ENCODE data around the gene ATP1B4.

Gene ATP1B4

DNA sequence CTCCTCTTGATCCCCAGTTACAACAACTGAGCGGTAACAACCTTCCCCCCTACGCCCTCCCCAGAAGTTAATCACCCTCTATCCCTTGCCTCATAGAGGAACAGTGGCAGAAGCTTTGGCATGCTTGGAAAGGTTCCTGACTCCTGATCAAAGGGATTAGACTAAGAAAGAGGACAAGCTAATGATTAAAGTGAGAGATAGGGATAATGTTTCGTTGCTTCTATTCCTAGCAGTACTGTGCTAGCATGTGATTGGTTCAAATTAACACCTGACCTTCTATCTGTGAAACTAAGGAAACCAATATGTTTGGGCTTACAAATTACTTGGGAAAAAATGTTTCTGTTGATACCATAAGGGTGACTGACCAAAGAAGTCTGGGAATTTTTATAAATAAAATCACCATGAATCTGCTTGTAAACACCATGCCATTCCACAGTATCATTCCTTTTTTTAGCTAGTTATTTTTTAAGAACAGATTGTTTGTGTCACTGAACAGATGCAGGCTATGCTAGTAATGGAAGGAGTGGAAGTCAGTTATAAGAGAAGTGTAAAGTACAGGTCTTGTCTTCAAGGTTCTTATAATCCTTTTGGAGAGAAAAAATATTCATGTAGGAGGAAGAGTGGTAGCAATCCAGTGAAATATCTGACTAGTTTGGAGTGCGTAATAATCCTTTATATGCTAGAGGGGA is 11.3 kb upstream of the ATP1B4 start:
- H4K8ac ChIP-seq (ENCODE audit: low read depth, low read length), result no peak overlapping the region

GRCh38 chrX:120356084-120356483 is 5.8 kb upstream of the ATP1B4 start:
- Histone ChIP-seq H3K23ac (ENCODE audit: low read depth, low read length, poor library complexity) (no peak overlapping the region), H3K4ac (ENCODE audit: low read length) (no peak overlapping the region), H4K91ac (ENCODE audit: low read depth, low read length, poor library complexity) (no peak overlapping the region), H3K79me1 (ENCODE audit: low read depth, low read length) (no peaks in the 10 kb centered on the region), H2BK120ac (ENCODE audit: low read depth, low read length) (no peak overlapping the region), H3K36me3 (replicated peaks in 1 of 2; ENCODE audit: control insufficient read depth in 2 of 2, insufficient read depth in 2 of 2, low read length in 2 of 2) (no peaks in the 10 kb centered on the region), H3K27me3 (ENCODE audit: control insufficient read depth in 3 of 3, insufficient read depth in 3 of 3, low read depth in 1 of 3, low read length in 3 of 3) (peaks cover 0 to 18% (median 0%) of the 10 kb centered on the region in 3 experiments), H3K9ac (ENCODE audit: low read depth, low read length, poor library complexity) (no peak overlapping the region), H2AFZ (ENCODE audit: low read length) (no peak overlapping the region), H3K14ac (ENCODE audit: low read length) (no peak overlapping the region), H3K18ac (ENCODE audit: low read length) (no peak overlapping the region), H2BK5ac (ENCODE audit: low read length) (no peak overlapping the region), H4K8ac (ENCODE audit: low read depth, low read length) (no peak overlapping the region), H3K4me1 (ENCODE audit: control insufficient read depth in 2 of 2, insufficient read depth in 1 of 2, low read depth in 1 of 2, low read length in 2 of 2) (peaks cover 0 to 16% of the 10 kb centered on the region in 2 donors), H2BK15ac (ENCODE audit: low read length) (no peak overlapping the region), H2AK5ac (ENCODE audit: low read depth, low read length) (no peak overlapping the region), H2BK12ac (ENCODE audit: low read length) (no peak overlapping the region), H3K4me2 (ENCODE audit: insufficient read depth, low read length, poor library complexity, severe bottlenecking) (no peak overlapping the region), H3K27ac (replicated peaks; ENCODE audit: low read length) (no peak overlapping the region), H3K9me3 (replicated peaks in 1 of 2; ENCODE audit: control insufficient read depth in 2 of 2, insufficient read depth in 1 of 2, low read depth in 1 of 2, low read length in 2 of 2) (no peaks in the 10 kb centered on the region), H3K4me3 (ENCODE audit: low read length in 2 of 2) (no peak overlapping the region)
- WGBS, 2 donors (ENCODE audit: extremely low coverage in 2 of 2, insufficient read length in 2 of 2, insufficient replicate concordance in 1 of 2), result no CpG with 5 or more reads among the region's 3 CpGs
- no peak for DNase-seq (ENCODE audit: low spot score)

More for the DNA sequence above, 11.3 kb upstream of the ATP1B4 start:
- Histone ChIP-seq H3K27ac (replicated peaks; ENCODE audit: low read length) (no peak overlapping the region), H3K4me2 (ENCODE audit: insufficient read depth, low read length, poor library complexity, severe bottlenecking) (no peak overlapping the region), H2BK120ac (ENCODE audit: low read depth, low read length) (no peak overlapping the region), H3K4me1 (ENCODE audit: control insufficient read depth in 2 of 2, insufficient read depth in 1 of 2, low read depth in 1 of 2, low read length in 2 of 2) (no peaks in the 10 kb centered on the region), H3K18ac (ENCODE audit: low read length) (no peak overlapping the region), H2BK15ac (ENCODE audit: low read length) (no peak overlapping the region), H2BK12ac (ENCODE audit: low read length) (no peak overlapping the region), H3K9ac (ENCODE audit: low read depth, low read length, poor library complexity) (no peak overlapping the region), H2BK5ac (ENCODE audit: low read length) (no peak overlapping the region), H3K14ac (ENCODE audit: low read length) (no peak overlapping the region), H3K79me1 (ENCODE audit: low read depth, low read length) (no peaks in the 10 kb centered on the region), H3K27me3 (ENCODE audit: control insufficient read depth in 3 of 3, insufficient read depth in 3 of 3, low read depth in 1 of 3, low read length in 3 of 3) (peaks cover 0 to 12% (median 0%) of the 10 kb centered on the region in 3 experiments), H4K91ac (ENCODE audit: low read depth, low read length, poor library complexity) (no peak overlapping the region), H2AK5ac (ENCODE audit: low read depth, low read length) (no peak overlapping the region), H2AFZ (ENCODE audit: low read length) (no peak overlapping the region), H3K36me3 (replicated peaks in 1 of 2; ENCODE audit: control insufficient read depth in 2 of 2, insufficient read depth in 2 of 2, low read length in 2 of 2) (no peaks in the 10 kb centered on the region), H3K4ac (ENCODE audit: low read length) (no peak overlapping the region), H3K23ac (ENCODE audit: low read depth, low read length, poor library complexity) (no peak overlapping the region), H3K9me3 (replicated peaks in 1 of 2; ENCODE audit: control insufficient read depth in 2 of 2, insufficient read depth in 1 of 2, low read depth in 1 of 2, low read length in 2 of 2) (no peaks in the 10 kb centered on the region), H3K4me3 (ENCODE audit: low read length in 2 of 2) (no peak overlapping the region)
- no peak for DNase-seq (ENCODE audit: low spot score)
- no CpG with 5 or more reads among the region's 4 CpGs for WGBS, 2 donors (ENCODE audit: extremely low coverage in 2 of 2, insufficient read length in 2 of 2, insufficient replicate concordance in 1 of 2)

DNA sequence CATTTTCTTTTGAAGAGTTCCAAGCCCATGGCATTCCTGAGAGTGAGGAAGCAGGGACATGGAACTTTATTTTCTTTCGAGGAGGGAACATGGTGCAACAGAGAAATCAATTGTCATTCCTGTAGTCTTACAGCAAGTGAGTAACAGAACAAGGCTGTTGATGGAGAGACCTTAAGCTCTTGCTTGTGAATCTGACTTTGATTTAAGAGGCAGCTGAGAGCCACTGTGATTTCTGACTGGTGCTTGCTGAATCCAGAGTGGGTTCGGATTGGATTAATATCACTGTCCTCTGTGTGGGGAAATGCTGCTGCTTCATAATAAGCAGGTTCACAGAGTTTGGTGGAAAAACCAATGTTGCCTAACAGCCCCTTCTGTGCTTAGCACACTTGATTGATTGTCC is 4.7 kb upstream of the ATP1B4 start:
- Histone ChIP-seq H3K18ac (ENCODE audit: low read length) (no peak overlapping the region), H4K8ac (ENCODE audit: low read depth, low read length) (no peak overlapping the region), H3K4me1 (ENCODE audit: control insufficient read depth in 2 of 2, insufficient read depth in 1 of 2, low read depth in 1 of 2, low read length in 2 of 2) (peaks cover 0 to 16% of the 10 kb centered on the region in 2 donors)

DNA sequence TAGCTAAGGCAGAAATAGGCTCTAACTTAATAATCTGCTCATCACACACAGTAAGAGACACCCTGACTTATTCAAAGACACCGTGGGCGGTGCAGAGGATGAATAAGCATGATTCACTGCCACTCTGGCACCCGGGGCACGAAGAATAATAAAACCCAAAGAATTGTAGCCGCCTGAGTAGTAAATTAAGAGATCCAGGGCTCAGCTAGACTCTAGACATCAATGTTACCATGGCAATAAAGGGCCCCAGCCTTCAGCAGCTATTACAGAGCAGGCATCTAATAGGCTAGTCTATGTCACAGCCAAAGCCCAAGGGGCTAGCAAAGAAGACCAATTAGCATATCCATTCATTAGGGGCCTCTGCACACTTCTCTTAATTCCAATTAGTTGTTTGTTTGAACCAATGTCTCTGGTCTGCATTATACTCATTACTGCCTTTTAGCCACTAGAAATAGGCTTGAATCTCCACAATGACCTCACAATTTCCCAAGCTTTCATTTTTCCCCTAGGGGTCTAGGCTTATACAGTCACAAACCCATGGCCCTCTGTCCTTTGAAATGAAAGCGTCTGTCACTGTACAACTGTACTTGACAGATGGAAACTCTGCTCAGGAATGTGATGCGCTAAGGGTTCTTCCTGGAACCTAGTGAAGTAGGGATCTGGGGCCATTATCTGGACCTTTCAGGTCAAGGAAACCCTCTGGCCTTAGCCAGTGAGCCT is 3.0 kb upstream of the ATP1B4 start:
- H3K9ac ChIP-seq (ENCODE audit: low read depth, low read length, poor library complexity), result no peak overlapping the region
- H2BK120ac ChIP-seq (ENCODE audit: low read depth, low read length), result no peak overlapping the region
- H3K9me3 ChIP-seq (replicated peaks in 1 of 2; ENCODE audit: control insufficient read depth in 2 of 2, insufficient read depth in 1 of 2, low read depth in 1 of 2, low read length in 2 of 2), result no peaks in the 10 kb centered on the region
- no peaks in the 10 kb centered on the region for H3K36me3 ChIP-seq (replicated peaks in 1 of 2; ENCODE audit: control insufficient read depth in 2 of 2, insufficient read depth in 2 of 2, low read length in 2 of 2)
- no peak overlapping the region for H3K23ac ChIP-seq (ENCODE audit: low read depth, low read length, poor library complexity)
- no peak overlapping the region for H4K91ac ChIP-seq (ENCODE audit: low read depth, low read length, poor library complexity)
- peaks cover 0 to 10% (median 0%) of the 10 kb centered on the region in 3 experiments for H3K27me3 ChIP-seq (ENCODE audit: control insufficient read depth in 3 of 3, insufficient read depth in 3 of 3, low read depth in 1 of 3, low read length in 3 of 3)
- peaks cover 0 to 16% of the 10 kb centered on the region in 2 donors for H3K4me1 ChIP-seq (ENCODE audit: control insufficient read depth in 2 of 2, insufficient read depth in 1 of 2, low read depth in 1 of 2, low read length in 2 of 2)
- H3K4ac ChIP-seq (ENCODE audit: low read length), result no peak overlapping the region
- H3K4me2 ChIP-seq (ENCODE audit: insufficient read depth, low read length, poor library complexity, severe bottlenecking), result no peak overlapping the region
- H3K27ac ChIP-seq (replicated peaks; ENCODE audit: low read length), result no peak overlapping the region
- no peak overlapping the region for H2BK15ac ChIP-seq (ENCODE audit: low read length)
- no peak overlapping the region for H2BK12ac ChIP-seq (ENCODE audit: low read length)
- no peak for DNase-seq (ENCODE audit: low spot score)
- no peak overlapping the region for H2AFZ ChIP-seq (ENCODE audit: low read length)
- no peaks in the 10 kb centered on the region for H3K79me1 ChIP-seq (ENCODE audit: low read depth, low read length)
- H4K8ac ChIP-seq (ENCODE audit: low read depth, low read length), result no peak overlapping the region
- H3K14ac ChIP-seq (ENCODE audit: low read length), result no peak overlapping the region
- H3K4me3 ChIP-seq (ENCODE audit: low read length in 2 of 2), result no peak overlapping the region
- H3K18ac ChIP-seq (ENCODE audit: low read length), result no peak overlapping the region
- no peak overlapping the region for H2BK5ac ChIP-seq (ENCODE audit: low read length)
- WGBS, 2 donors (ENCODE audit: extremely low coverage in 2 of 2, insufficient read length in 2 of 2, insufficient replicate concordance in 1 of 2), result no CpG with 5 or more reads among the region's 7 CpGs
- H2AK5ac ChIP-seq (ENCODE audit: low read depth, low read length), result no peak overlapping the region

More for the DNA sequence above, 4.7 kb upstream of the ATP1B4 start:
- H2BK5ac ChIP-seq (ENCODE audit: low read length), result no peak overlapping the region
- no peak for DNase-seq (ENCODE audit: low spot score)
- H4K91ac ChIP-seq (ENCODE audit: low read depth, low read length, poor library complexity), result no peak overlapping the region
- H3K9ac ChIP-seq (ENCODE audit: low read depth, low read length, poor library complexity), result no peak overlapping the region
- no peak overlapping the region for H3K4ac ChIP-seq (ENCODE audit: low read length)
- no peak overlapping the region for H2AK5ac ChIP-seq (ENCODE audit: low read depth, low read length)
- H3K4me2 ChIP-seq (ENCODE audit: insufficient read depth, low read length, poor library complexity, severe bottlenecking), result no peak overlapping the region
- H3K36me3 ChIP-seq (replicated peaks in 1 of 2; ENCODE audit: control insufficient read depth in 2 of 2, insufficient read depth in 2 of 2, low read length in 2 of 2), result no peaks in the 10 kb centered on the region
- H3K79me1 ChIP-seq (ENCODE audit: low read depth, low read length), result no peaks in the 10 kb centered on the region
- no peak overlapping the region for H3K27ac ChIP-seq (replicated peaks; ENCODE audit: low read length)
- no CpG with 5 or more reads among the region's 2 CpGs for WGBS, 2 donors (ENCODE audit: extremely low coverage in 2 of 2, insufficient read length in 2 of 2, insufficient replicate concordance in 1 of 2)
- H2BK120ac ChIP-seq (ENCODE audit: low read depth, low read length), result no peak overlapping the region
- no peak overlapping the region for H3K14ac ChIP-seq (ENCODE audit: low read length)
- no peak overlapping the region for H2BK12ac ChIP-seq (ENCODE audit: low read length)
- no peaks in the 10 kb centered on the region for H3K9me3 ChIP-seq (replicated peaks in 1 of 2; ENCODE audit: control insufficient read depth in 2 of 2, insufficient read depth in 1 of 2, low read depth in 1 of 2, low read length in 2 of 2)
- no peak overlapping the region for H3K4me3 ChIP-seq (ENCODE audit: low read length in 2 of 2)
- H3K27me3 ChIP-seq (ENCODE audit: control insufficient read depth in 3 of 3, insufficient read depth in 3 of 3, low read depth in 1 of 3, low read length in 3 of 3), result peaks cover 0 to 14% (median 0%) of the 10 kb centered on the region in 3 experiments
- H3K23ac ChIP-seq (ENCODE audit: low read depth, low read length, poor library complexity), result no peak overlapping the region
- no peak overlapping the region for H2AFZ ChIP-seq (ENCODE audit: low read length)
- no peak overlapping the region for H2BK15ac ChIP-seq (ENCODE audit: low read length)
